Stomach (tissue), 4 donors: ENCODE results near the gene IL31RA.

Experiments used
- POLR2A ChIP-seq, 4 donors: fragments of 450-650 bp; IDR thresholded peaks; one replicate each; pipeline ENCODE4 v1.6.1; 2016; ENCODE audit warnings: antibody characterized with exemption in 4 of 4, control low read depth in 2 of 4, mild to moderate bottlenecking in 1 of 4, moderate library complexity in 1 of 4
- POLR2AphosphoS5 ChIP-seq, 3 donors: sonication (generic); formaldehyde crosslinking; IDR thresholded peaks; one replicate each; pipeline ENCODE4 v1.6.1; 2016; ENCODE audit warnings: antibody characterized with exemption in 3 of 3
- TF ChIP-seq, protein P1 (sequence below), 7 experiments: fragments of 450-650 bp in 4 of 7; fragments of 200-600 bp in 3 of 7; sonication (generic) in 3 of 7; IDR thresholded peaks; one replicate each; pipeline ENCODE4 v1.5.1; 2016 to 2019; ENCODE audit warnings: antibody characterized with exemption in 7 of 7, control low read depth in 2 of 7, mild to moderate bottlenecking in 1 of 7

DNA sequence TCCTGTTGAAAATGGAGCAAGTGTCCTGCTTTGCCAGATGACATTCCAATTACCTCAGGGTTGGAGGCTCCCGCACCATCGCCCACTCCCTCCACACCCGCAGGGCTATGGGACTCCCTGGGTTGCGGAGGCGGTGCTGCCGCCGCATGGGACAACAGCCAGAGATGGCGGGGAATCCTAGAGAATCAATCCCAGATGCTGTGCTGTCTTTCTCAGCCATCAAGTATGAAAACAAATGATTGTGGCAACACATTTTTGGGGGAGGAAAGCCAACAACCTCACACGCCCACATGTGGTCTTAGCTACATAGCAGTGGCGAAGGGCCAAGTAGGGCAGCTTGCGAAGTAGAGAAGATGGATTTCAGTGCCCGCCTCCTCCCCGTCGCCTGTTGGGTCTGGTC, 46.7 kb downstream of the IL31RA start:
- no peak for TF ChIP-seq POLR2AphosphoS5 (IDR thresholded peaks at IDR 0.05)
- TF ChIP-seq, protein P1, sequence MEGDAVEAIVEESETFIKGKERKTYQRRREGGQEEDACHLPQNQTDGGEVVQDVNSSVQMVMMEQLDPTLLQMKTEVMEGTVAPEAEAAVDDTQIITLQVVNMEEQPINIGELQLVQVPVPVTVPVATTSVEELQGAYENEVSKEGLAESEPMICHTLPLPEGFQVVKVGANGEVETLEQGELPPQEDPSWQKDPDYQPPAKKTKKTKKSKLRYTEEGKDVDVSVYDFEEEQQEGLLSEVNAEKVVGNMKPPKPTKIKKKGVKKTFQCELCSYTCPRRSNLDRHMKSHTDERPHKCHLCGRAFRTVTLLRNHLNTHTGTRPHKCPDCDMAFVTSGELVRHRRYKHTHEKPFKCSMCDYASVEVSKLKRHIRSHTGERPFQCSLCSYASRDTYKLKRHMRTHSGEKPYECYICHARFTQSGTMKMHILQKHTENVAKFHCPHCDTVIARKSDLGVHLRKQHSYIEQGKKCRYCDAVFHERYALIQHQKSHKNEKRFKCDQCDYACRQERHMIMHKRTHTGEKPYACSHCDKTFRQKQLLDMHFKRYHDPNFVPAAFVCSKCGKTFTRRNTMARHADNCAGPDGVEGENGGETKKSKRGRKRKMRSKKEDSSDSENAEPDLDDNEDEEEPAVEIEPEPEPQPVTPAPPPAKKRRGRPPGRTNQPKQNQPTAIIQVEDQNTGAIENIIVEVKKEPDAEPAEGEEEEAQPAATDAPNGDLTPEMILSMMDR (IDR thresholded peaks at IDR 0.05), result no peak
- TF ChIP-seq POLR2A (IDR thresholded peaks at IDR 0.05), result no peak
